ENCODE results near the gene CACNB4. TPM values are rescaled to one million over a fixed set of nuclear protein-coding genes. Genes with fewer than 3 reads are reported as not detected.
"Not testable (repeated sequence)": the region's sequence is repeated elsewhere in the genome, so short reads cannot be mapped to it uniquely, and the experiment has no call there.

The CACNB4 gene
- total RNA-seq, 4 donors from 2014 or later: 1.5 to 5.4 (median 2.4) TPM

- TF ChIP-seq CTCF (IDR thresholded peaks at IDR 0.05): no peak
- DNase-seq (ENCODE audit: low spot score): no peak
- ATAC-seq (ENCODE audit: low FRiP score): no peak
Observed at GRCh38 chr2:152012697-152013096, 86.1 kb downstream of the CACNB4 start.

- ATAC-seq (ENCODE audit: low FRiP score): no peak
- no peak for DNase-seq (ENCODE audit: low spot score)
- no peak for TF ChIP-seq CTCF (IDR thresholded peaks at IDR 0.05)
Observed at GRCh38 chr2:152011724-152012123, 87.1 kb downstream of the CACNB4 start.

DNA sequence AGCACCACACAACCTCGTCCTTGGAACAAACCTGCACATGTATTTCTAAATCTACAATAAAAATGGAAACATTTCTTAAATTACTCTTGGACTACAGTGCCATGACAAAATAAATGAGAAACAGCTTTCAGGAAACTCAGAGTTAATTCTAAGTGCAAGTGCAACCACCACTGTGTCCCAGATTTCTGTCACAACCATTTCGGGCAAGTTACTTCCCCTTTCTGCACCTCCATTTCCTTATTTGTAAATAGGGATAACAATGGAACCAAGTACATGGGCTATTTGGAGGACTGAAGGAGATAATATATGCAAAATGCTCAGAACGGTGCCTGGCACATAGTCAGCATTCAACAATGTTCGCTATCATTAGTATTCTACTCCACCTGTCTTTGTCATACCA is 93.2 kb downstream of the CACNB4 start:
- TF ChIP-seq CTCF (IDR thresholded peaks at IDR 0.05): no peak
- ATAC-seq (ENCODE audit: low FRiP score) (no peak), DNase-seq (ENCODE audit: low spot score) (no peak)

DNA sequence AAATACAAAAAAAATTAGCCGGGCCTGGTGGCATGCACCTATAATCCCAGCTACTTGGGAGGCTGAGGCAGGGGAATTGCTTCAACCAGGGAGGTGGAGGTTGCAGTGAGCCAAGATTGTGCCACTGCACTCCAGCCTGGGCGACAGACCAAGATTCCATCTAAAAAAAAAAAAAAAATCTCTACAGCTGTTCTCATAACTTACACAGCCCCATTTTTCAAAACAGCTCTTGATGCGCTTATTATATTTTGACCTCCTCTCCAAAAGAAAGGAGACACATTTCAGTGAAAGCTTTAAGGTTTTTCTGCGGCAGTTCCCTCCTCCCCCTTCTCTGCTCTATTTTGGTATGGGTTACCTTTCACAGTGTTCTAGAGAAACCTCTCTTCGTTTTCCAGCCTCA is 95.6 kb downstream of the CACNB4 start:
- not testable (repeated sequence) for ATAC-seq (ENCODE audit: low FRiP score); DNase-seq (ENCODE audit: low spot score)

GRCh38 chr2:151999053-151999452 is 99.8 kb downstream of the CACNB4 start:
- no peak for ATAC-seq (ENCODE audit: low FRiP score)
- no peak for TF ChIP-seq CTCF (IDR thresholded peaks at IDR 0.05)
- no peak for DNase-seq (ENCODE audit: low spot score)

GRCh38 chr2:151996243-151997003 is 102.4 kb downstream of the CACNB4 start:
- no peak for TF ChIP-seq CTCF (IDR thresholded peaks at IDR 0.05)
- ATAC-seq (ENCODE audit: low FRiP score) (no peak), DNase-seq (ENCODE audit: low spot score) (no peak)

- ATAC-seq (ENCODE audit: low FRiP score) (no peak), DNase-seq (ENCODE audit: low spot score) (no peak)
- no peak for TF ChIP-seq CTCF (IDR thresholded peaks at IDR 0.05)
Observed at GRCh38 chr2:151995161-151995557, 103.7 kb downstream of the CACNB4 start.

GRCh38 chr2:151994178-151994577 is 104.7 kb downstream of the CACNB4 start:
- ATAC-seq (ENCODE audit: low FRiP score); DNase-seq (ENCODE audit: low spot score): not testable (repeated sequence)
